Measurements from ENCODE around the gene DUSP10. TPM values are rescaled to one million over a fixed set of nuclear protein-coding genes. Genes with fewer than 3 reads are reported as not detected.

DUSP10 gene
- total and polyA plus RNA-seq, 2 donors (not counting 1 experiment from before 2014, with no cell fraction given): 19.4 to 71.7 TPM

- H3K9ac ChIP-seq (ENCODE audit: insufficient read depth, low read length): no peak overlapping the region
- TF ChIP-seq EZH2 (IDR thresholded peaks at IDR 0.05; ENCODE audit: low read length, missing control alignments) (no peak), CTCF (conservative IDR thresholded peaks at IDR 0.05 in 1 of 2, IDR thresholded peaks at IDR 0.05 in 1 of 2; ENCODE audit: low read depth in 1 of 2, low read length in 2 of 2) (no peak)
- no peak for DNase-seq (ENCODE audit: low read depth in 2 of 2)
- H2AFZ ChIP-seq (ENCODE audit: low read length): no peak overlapping the region
- no peaks in the 10 kb centered on the region for H3K79me2 ChIP-seq (ENCODE audit: control insufficient read depth, insufficient read depth, low read length)
- H3K27me3 ChIP-seq (ENCODE audit: control insufficient read depth, insufficient read depth, low read length): no peaks in the 10 kb centered on the region
- H3K4me3 ChIP-seq (replicated peaks in 1 of 4; ENCODE audit: control extremely low read depth in 1 of 4, insufficient read depth in 1 of 4, low read depth in 3 of 4, low read length in 4 of 4): no peak overlapping the region
- H3K4me2 ChIP-seq (ENCODE audit: extremely low read depth, insufficient read depth, low read length): no peak overlapping the region
- no peaks in the 10 kb centered on the region for H3K36me3 ChIP-seq (ENCODE audit: control insufficient read depth, insufficient read depth, low read length)
- no peak overlapping the region for H3K27ac ChIP-seq (ENCODE audit: insufficient read depth, low read length)
- no peaks in the 10 kb centered on the region for H3K4me1 ChIP-seq (ENCODE audit: control insufficient read depth, extremely low read depth, insufficient read depth, low read length)
- H3K9me3 ChIP-seq (ENCODE audit: control insufficient read depth, insufficient read depth, low read depth, low read length): no peaks in the 10 kb centered on the region
- H4K20me1 ChIP-seq (ENCODE audit: control insufficient read depth, extremely low read depth, insufficient read depth, low read length): no peaks in the 10 kb centered on the region
These were observed 42.0 kb upstream of the DUSP10 start for GRCh38 chr1:221783936-221784335.

GRCh38 chr1:221783437-221783836 lies 41.5 kb upstream of the DUSP10 start:
- no peak for TF ChIP-seq CTCF (conservative IDR thresholded peaks at IDR 0.05 in 1 of 2, IDR thresholded peaks at IDR 0.05 in 1 of 2; ENCODE audit: low read depth in 1 of 2, low read length in 2 of 2)
- TF ChIP-seq EZH2 (IDR thresholded peaks at IDR 0.05; ENCODE audit: low read length, missing control alignments): no peak
- no peaks in the 10 kb centered on the region for H3K4me1 ChIP-seq (ENCODE audit: control insufficient read depth, extremely low read depth, insufficient read depth, low read length)
- DNase-seq (ENCODE audit: low read depth in 2 of 2): no peak
- no peak overlapping the region for H2AFZ ChIP-seq (ENCODE audit: low read length)
- no peak overlapping the region for H3K4me2 ChIP-seq (ENCODE audit: extremely low read depth, insufficient read depth, low read length)
- H4K20me1 ChIP-seq (ENCODE audit: control insufficient read depth, extremely low read depth, insufficient read depth, low read length): no peaks in the 10 kb centered on the region
- H3K27me3 ChIP-seq (ENCODE audit: control insufficient read depth, insufficient read depth, low read length): no peaks in the 10 kb centered on the region
- H3K27ac ChIP-seq (ENCODE audit: insufficient read depth, low read length): no peak overlapping the region
- no peak overlapping the region for H3K9ac ChIP-seq (ENCODE audit: insufficient read depth, low read length)
- H3K36me3 ChIP-seq (ENCODE audit: control insufficient read depth, insufficient read depth, low read length): no peaks in the 10 kb centered on the region
- H3K9me3 ChIP-seq (ENCODE audit: control insufficient read depth, insufficient read depth, low read depth, low read length): no peaks in the 10 kb centered on the region
- no peak overlapping the region for H3K4me3 ChIP-seq (replicated peaks in 1 of 4; ENCODE audit: control extremely low read depth in 1 of 4, insufficient read depth in 1 of 4, low read depth in 3 of 4, low read length in 4 of 4)
- H3K79me2 ChIP-seq (ENCODE audit: control insufficient read depth, insufficient read depth, low read length): no peaks in the 10 kb centered on the region

GRCh38 chr1:221782970-221783369 lies 41.1 kb upstream of the DUSP10 start:
- Histone ChIP-seq H3K9me3 (ENCODE audit: control insufficient read depth, insufficient read depth, low read depth, low read length) (no peaks in the 10 kb centered on the region), H3K36me3 (ENCODE audit: control insufficient read depth, insufficient read depth, low read length) (no peaks in the 10 kb centered on the region), H3K4me1 (ENCODE audit: control insufficient read depth, extremely low read depth, insufficient read depth, low read length) (no peaks in the 10 kb centered on the region), H3K27me3 (ENCODE audit: control insufficient read depth, insufficient read depth, low read length) (no peaks in the 10 kb centered on the region), H3K79me2 (ENCODE audit: control insufficient read depth, insufficient read depth, low read length) (no peaks in the 10 kb centered on the region), H3K27ac (ENCODE audit: insufficient read depth, low read length) (no peak overlapping the region), H3K9ac (ENCODE audit: insufficient read depth, low read length) (no peak overlapping the region), H3K4me2 (ENCODE audit: extremely low read depth, insufficient read depth, low read length) (no peak overlapping the region), H4K20me1 (ENCODE audit: control insufficient read depth, extremely low read depth, insufficient read depth, low read length) (no peaks in the 10 kb centered on the region), H3K4me3 (replicated peaks in 1 of 4; ENCODE audit: control extremely low read depth in 1 of 4, insufficient read depth in 1 of 4, low read depth in 3 of 4, low read length in 4 of 4) (no peak overlapping the region), H2AFZ (ENCODE audit: low read length) (no peak overlapping the region)
- TF ChIP-seq CTCF (conservative IDR thresholded peaks at IDR 0.05 in 1 of 2, IDR thresholded peaks at IDR 0.05 in 1 of 2; ENCODE audit: low read depth in 1 of 2, low read length in 2 of 2) (no peak), EZH2 (IDR thresholded peaks at IDR 0.05; ENCODE audit: low read length, missing control alignments) (no peak)
- DNase-seq (ENCODE audit: low read depth in 2 of 2): no peak
